K562 (cell line): ENCODE data around the gene BDKRB2. TPM values are rescaled to one million over a fixed set of nuclear protein-coding genes. Genes with fewer than 3 reads are reported as not detected.

ENCODE experiments used
- CSDE1 ChIP-seq, 2 experiments: fragments of 450-650 bp; IDR thresholded peaks; 2 replicates each; pipeline ENCODE4 v1.6.1; 2016; ENCODE audit warnings: mild to moderate bottlenecking in 1 of 2
- USF1 ChIP-seq: sonication (generic); formaldehyde crosslinking; IDR thresholded peaks from 2 replicates; pipeline ENCODE4 v1.9.0; 2022; ENCODE audit warnings: mild to moderate bottlenecking, missing genetic modification reagents
- ZNF79 ChIP-seq: fragments of 250-450 bp; sonication (Bioruptor Pico); IDR thresholded peaks from 2 replicates; pipeline ENCODE4 v1.4.0; 2020; ENCODE audit warnings: low read depth, mild to moderate bottlenecking, moderate library complexity
- polyA plus RNA-seq, 8 experiments: library from polyadenylated mRNA; depleted of rRNA in 4 of 8; stranded (reverse) in 5 of 8; unstranded in 3 of 8; fragments of >200 nt; fragmentation: Nextera tagmentation in 2 of 8; fragmentation: Illumina TruSeq in 1 of 8; extraction: Ambion mirVana in 2 of 8; extraction: Trizol in 1 of 8; gene quantifications; 2 replicates each; pipeline versions ENCODE4 v1.2.1 to v1.2.3, GENCODE V29; 2011 to 2014; ENCODE audit warnings: inconsistent platforms in 1 of 8, missing spikeins in 1 of 8
- total RNA-seq, 7 experiments: library from RNA; depleted of rRNA in 6 of 7; stranded (reverse); fragments of >200 nt in 6 of 7; fragmentation: Illumina TruSeq in 2 of 7; extraction: Trizol in 2 of 7; gene quantifications; 2 replicates each; pipeline versions ENCODE4 v1.2.1 to v1.2.3, GENCODE V29; 2011 to 2021; ENCODE audit warnings: low replicate concordance in 1 of 7
- TF ChIP-seq, protein P1 (sequence below), 2 experiments: fragments of 450-650 bp in 1 of 2; IDR thresholded peaks; 2 replicates each; pipeline ENCODE4 v1.6.1; 2011 to 2017; ENCODE audit warnings: low read depth in 2 of 2, antibody characterized with exemption in 1 of 2, borderline replicate concordance in 1 of 2, low read length in 1 of 2, mild to moderate bottlenecking in 1 of 2, mixed read lengths in 1 of 2; ENCODE audit not compliant: control insufficient read depth in 1 of 2
- TF ChIP-seq, protein P2 (sequence below): sonication (generic); formaldehyde crosslinking; IDR thresholded peaks from 2 replicates; pipeline ENCODE4 v1.5.0; 2020; ENCODE audit warnings: missing genetic modification reagents

Gene BDKRB2
- total and polyA plus RNA-seq, 9 of the 15 experiments (the other 6 are each of a cell fraction or from before 2014, with no cell fraction given), result 0.02 TPM; not detected in 8

- TF ChIP-seq, protein P1, sequence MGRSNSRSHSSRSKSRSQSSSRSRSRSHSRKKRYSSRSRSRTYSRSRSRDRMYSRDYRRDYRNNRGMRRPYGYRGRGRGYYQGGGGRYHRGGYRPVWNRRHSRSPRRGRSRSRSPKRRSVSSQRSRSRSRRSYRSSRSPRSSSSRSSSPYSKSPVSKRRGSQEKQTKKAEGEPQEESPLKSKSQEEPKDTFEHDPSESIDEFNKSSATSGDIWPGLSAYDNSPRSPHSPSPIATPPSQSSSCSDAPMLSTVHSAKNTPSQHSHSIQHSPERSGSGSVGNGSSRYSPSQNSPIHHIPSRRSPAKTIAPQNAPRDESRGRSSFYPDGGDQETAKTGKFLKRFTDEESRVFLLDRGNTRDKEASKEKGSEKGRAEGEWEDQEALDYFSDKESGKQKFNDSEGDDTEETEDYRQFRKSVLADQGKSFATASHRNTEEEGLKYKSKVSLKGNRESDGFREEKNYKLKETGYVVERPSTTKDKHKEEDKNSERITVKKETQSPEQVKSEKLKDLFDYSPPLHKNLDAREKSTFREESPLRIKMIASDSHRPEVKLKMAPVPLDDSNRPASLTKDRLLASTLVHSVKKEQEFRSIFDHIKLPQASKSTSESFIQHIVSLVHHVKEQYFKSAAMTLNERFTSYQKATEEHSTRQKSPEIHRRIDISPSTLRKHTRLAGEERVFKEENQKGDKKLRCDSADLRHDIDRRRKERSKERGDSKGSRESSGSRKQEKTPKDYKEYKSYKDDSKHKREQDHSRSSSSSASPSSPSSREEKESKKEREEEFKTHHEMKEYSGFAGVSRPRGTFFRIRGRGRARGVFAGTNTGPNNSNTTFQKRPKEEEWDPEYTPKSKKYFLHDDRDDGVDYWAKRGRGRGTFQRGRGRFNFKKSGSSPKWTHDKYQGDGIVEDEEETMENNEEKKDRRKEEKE (IDR thresholded peaks at IDR 0.05; ENCODE audit: borderline replicate concordance in 1 of 2, control insufficient read depth in 1 of 2, low read depth in 2 of 2, low read length in 1 of 2), result no peak
- no peak for TF ChIP-seq ZNF79 (CRISPR knock-in tag)
- TF ChIP-seq, protein P2, sequence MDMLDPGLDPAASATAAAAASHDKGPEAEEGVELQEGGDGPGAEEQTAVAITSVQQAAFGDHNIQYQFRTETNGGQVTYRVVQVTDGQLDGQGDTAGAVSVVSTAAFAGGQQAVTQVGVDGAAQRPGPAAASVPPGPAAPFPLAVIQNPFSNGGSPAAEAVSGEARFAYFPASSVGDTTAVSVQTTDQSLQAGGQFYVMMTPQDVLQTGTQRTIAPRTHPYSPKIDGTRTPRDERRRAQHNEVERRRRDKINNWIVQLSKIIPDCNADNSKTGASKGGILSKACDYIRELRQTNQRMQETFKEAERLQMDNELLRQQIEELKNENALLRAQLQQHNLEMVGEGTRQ, result peak; percentile 71
- no peak for TF ChIP-seq CSDE1 (IDR thresholded peaks at IDR 0.05)
- TF ChIP-seq USF1 (CRISPR knock-in tag), result peak; percentile 30; the same call in 1 of the 2 replicates
These were observed 24.4 kb upstream of the BDKRB2 start (continued) for GRCh38 chr14:96180043-96180874.
